Measurements from ENCODE around the gene LAMA2. TPM values are rescaled to one million over a fixed set of nuclear protein-coding genes. Genes with fewer than 3 reads are reported as not detected.

Gene LAMA2
- polyA plus RNA-seq, 3 donors = not detected

- peaks cover 0 to 6% (median 0%) of the 10 kb centered on the region in 7 donors for H3K9me3 Mint-ChIP-seq
- Histone ChIP-seq H3K9ac (ENCODE audit: insufficient read depth, low read length, poor library complexity, severe bottlenecking) (no peak overlapping the region), H3K27ac (ENCODE audit: low read depth in 1 of 2, low read length in 2 of 2) (no peak overlapping the region), H2AFZ (ENCODE audit: insufficient read depth, low read depth, low read length, poor library complexity, severe bottlenecking) (no peak overlapping the region), H3K4me2 (replicated peaks; ENCODE audit: extremely low read depth, low read length, poor library complexity, severe bottlenecking) (no peak overlapping the region), H3K9me3 (replicated peaks in 1 of 2; ENCODE audit: control insufficient read depth in 1 of 2, insufficient read depth in 1 of 2, low read length in 2 of 2) (no peaks in the 10 kb centered on the region), H3K4me3 (replicated peaks in 1 of 3; ENCODE audit: low read depth in 2 of 3, low read length in 3 of 3) (no peak overlapping the region), H3K27me3 (ENCODE audit: control insufficient read depth in 2 of 2, insufficient read depth in 2 of 2, low read length in 2 of 2) (no peaks in the 10 kb centered on the region), H3K79me2 (ENCODE audit: insufficient read depth, low read length) (no peaks in the 10 kb centered on the region), H3K36me3 (replicated peaks in 1 of 2; ENCODE audit: control insufficient read depth in 1 of 2, insufficient read depth in 2 of 2, low read length in 2 of 2) (no peaks in the 10 kb centered on the region), H3K4me1 (ENCODE audit: control insufficient read depth in 1 of 2, insufficient read depth in 2 of 2, low read length in 2 of 2) (no peaks in the 10 kb centered on the region), H4K20me1 (ENCODE audit: insufficient read depth, low read length) (no peaks in the 10 kb centered on the region)
- H3K27me3 Mint-ChIP-seq (ENCODE audit: low read depth in 3 of 3) = no peaks in the 10 kb centered on the region
- 90% methylated on average over 4 of the region's 8 CpGs for WGBS (ENCODE audit: insufficient coverage)
- intact Hi-C loops (cut with micrococcal nuclease) = no loop called here
- no peak for DNase-seq
- TF ChIP-seq CTCF (IDR thresholded peaks at IDR 0.05) = no peak
- H3K4me3 Mint-ChIP-seq = no peak overlapping the region
- no peak overlapping the region for H3K27ac Mint-ChIP-seq
- H3K4me1 Mint-ChIP-seq = no peaks in the 10 kb centered on the region
- no peaks in the 10 kb centered on the region for H3K36me3 Mint-ChIP-seq
These were observed 662.1 kb downstream of the LAMA2 start for GRCh38 chr6:129544892-129545612.

GRCh38 chr6:129546702-129547101 lies 663.8 kb downstream of the LAMA2 start:
- no peaks in the 10 kb centered on the region for H3K9me3 ChIP-seq (replicated peaks in 1 of 2; ENCODE audit: control insufficient read depth in 1 of 2, insufficient read depth in 1 of 2, low read length in 2 of 2)
- no peaks in the 10 kb centered on the region for H3K27me3 ChIP-seq (ENCODE audit: control insufficient read depth in 2 of 2, insufficient read depth in 2 of 2, low read length in 2 of 2)
- no peak overlapping the region for H3K9ac ChIP-seq (ENCODE audit: insufficient read depth, low read length, poor library complexity, severe bottlenecking)
- H4K20me1 ChIP-seq (ENCODE audit: insufficient read depth, low read length) = no peaks in the 10 kb centered on the region
- DNase-seq = no peak
- Mint-ChIP-seq H3K36me3 (no peaks in the 10 kb centered on the region), H3K27ac (no peak overlapping the region), H3K4me1 (no peaks in the 10 kb centered on the region), H3K27me3 (ENCODE audit: low read depth in 3 of 3) (peaks cover 0 to 1% (median 0%) of the 10 kb centered on the region in 3 donors), H3K9me3 (peaks cover 0 to 10% (median 0%) of the 10 kb centered on the region in 7 donors), H3K4me3 (no peak overlapping the region)
- no peak for TF ChIP-seq CTCF (IDR thresholded peaks at IDR 0.05)
- no peak overlapping the region for H3K4me2 ChIP-seq (replicated peaks; ENCODE audit: extremely low read depth, low read length, poor library complexity, severe bottlenecking)
- H3K79me2 ChIP-seq (ENCODE audit: insufficient read depth, low read length) = no peaks in the 10 kb centered on the region
- no peak overlapping the region for H3K27ac ChIP-seq (ENCODE audit: low read depth in 1 of 2, low read length in 2 of 2)
- H3K4me3 ChIP-seq (replicated peaks in 1 of 3; ENCODE audit: low read depth in 2 of 3, low read length in 3 of 3) = no peak overlapping the region
- H2AFZ ChIP-seq (ENCODE audit: insufficient read depth, low read depth, low read length, poor library complexity, severe bottlenecking) = no peak overlapping the region
- no CpG with 5 or more reads among the region's 4 CpGs for WGBS (ENCODE audit: insufficient coverage)
- no peaks in the 10 kb centered on the region for H3K4me1 ChIP-seq (ENCODE audit: control insufficient read depth in 1 of 2, insufficient read depth in 2 of 2, low read length in 2 of 2)
- intact Hi-C loops (cut with micrococcal nuclease) = no loop called here
- H3K36me3 ChIP-seq (replicated peaks in 1 of 2; ENCODE audit: control insufficient read depth in 1 of 2, insufficient read depth in 2 of 2, low read length in 2 of 2) = no peaks in the 10 kb centered on the region
